T follicular helper cell (primary cell): ENCODE measurements around the gene PIP5K1C.
"Not testable (repeated sequence)": the region's sequence is repeated elsewhere in the genome, so short reads cannot be mapped to it uniquely, and the experiment has no call there.

Experiments used
- DNase-seq: peaks from one replicate; pipeline ENCODE4 v3.0.0-alpha.2; 2020; ENCODE audit warnings: low read depth

PIP5K1C gene

DNA sequence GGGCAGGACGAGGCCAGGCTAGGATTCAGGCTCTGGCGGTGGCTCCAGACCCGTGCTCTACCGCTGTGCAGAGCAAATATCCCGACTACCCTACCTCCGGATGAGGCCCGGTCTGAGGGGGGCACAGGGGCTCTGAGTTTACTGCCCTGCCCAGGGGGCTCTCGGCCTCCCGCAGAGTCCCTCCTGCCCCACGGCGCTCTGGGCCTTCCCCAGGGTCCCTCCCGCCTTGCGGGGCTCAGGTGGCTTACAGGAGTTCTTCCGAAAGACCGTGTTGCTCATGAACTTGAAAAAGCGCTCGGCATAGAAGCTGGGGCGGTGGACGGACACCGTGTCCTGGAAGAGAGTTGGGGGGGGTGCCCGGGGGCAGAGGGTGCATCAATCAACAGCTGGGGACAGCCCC, 54.5 kb downstream of the PIP5K1C start:
- DNase-seq, result no peak

DNA sequence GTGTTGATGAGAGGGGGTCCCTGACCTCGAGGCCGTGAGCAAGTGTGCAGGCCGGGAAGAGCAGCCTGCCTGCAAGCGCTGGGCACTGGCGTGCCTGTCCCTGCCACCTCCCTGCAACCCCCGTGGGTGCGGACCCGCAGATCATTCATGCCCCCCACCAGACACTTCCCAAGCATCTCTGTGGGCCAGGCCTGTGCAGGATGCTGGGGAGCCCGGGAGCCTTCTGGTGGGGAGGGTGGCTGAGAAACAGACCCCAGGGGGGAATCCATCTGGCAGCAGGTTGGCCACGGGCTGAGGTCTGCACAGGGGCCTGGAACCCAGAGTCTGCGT, 55.2 kb downstream of the PIP5K1C start:
- DNase-seq, result no peak

DNA sequence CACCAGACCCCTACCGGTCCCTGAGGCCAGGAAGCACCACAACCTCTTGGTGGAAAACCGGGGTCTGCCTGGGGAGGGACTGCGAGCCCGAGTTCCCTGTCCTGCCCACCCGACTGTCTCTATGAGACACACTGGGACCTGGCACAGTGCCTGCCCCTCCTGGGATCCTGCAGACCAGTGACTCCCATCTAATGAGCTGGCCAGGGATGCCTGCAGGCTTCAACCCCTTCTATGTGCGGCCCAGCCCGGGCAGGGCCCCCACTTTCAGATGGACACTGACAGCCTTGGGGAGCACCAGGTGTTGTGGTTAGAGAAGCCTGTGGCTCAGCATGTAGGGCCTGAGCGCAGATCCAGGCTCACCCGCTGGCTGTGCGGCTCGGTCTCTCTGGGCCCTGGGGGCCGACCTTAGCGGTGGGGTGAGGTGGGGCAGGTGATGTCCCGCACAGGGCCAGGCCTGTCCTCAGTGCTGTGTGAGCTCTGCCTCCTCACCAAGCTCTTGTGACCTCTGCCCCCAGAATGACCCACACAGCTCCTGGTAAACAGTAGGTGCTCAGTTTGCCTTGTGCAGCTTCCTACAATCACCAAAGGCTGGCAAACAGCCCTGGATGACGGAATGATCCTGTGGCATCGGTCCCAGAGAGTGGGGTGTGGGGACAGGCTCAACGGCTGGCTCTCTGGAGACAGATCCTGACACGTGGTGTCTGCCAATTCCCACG, 55.8 kb downstream of the PIP5K1C start:
- no peak for DNase-seq

DNA sequence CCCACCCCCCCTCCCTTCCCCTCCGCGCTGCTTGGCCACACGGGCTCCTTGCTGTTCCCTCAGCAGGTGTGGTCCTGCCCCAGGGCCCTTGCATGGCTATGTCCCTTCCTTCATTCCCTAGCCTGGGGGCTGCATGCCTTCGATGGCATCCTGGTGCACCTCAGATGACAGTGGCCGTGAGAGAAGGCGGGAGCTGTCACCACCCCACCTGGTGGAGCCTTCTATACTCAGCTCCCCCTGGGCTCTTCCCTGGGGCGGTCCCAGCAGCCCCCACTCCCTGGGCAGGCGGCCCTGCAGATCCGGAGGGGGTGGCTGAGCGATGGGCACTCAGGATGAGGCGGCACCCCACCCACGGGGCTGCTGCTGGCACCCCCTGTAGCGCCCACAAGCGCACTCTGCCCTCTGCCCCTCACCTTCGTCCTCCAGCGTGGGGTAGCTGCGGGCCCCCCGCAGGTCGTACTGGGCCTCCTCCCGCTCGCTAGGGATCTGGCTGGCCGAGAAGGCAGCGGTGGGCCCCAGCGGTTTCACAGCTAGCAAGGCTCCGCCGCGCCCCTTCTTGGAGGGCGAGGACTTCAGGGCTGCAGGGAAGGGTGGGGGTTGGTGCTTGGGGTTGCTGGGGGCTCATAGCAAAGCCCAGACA, 56.5 kb downstream of the PIP5K1C start:
- DNase-seq, result no peak

DNA sequence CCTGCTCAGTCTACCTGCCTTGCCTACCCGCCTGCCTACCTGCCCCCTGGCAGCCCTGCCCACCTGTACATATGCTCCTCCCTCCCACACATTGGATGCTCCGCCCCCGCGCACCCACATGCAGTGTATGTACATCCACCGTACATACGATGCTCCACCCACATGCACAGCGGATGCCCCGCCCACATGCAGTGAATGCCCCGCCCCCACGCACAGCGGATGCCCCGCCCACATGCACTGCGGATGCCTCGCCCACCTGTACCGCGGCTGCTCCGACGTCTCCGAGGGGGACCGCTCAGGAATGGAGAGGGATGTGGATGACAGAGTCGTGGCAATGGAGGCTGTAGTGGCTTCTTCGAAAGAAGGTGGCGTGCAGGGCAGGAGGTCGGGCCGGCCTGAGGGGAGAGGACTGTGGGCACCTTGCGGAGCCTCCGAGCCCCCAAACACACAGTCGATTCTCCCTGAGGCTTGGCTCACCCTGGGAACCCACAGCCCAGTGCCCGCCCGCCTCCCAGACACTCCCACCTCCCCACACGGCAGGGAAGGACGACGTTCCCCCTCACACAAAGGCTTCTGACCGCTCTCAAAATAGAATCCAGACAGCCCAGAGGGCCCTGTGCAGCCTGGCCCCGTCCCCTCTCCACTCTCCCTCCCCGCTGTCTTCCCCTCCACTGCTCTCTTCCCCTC, 57.1 kb downstream of the PIP5K1C start:
- DNase-seq, result no peak

DNA sequence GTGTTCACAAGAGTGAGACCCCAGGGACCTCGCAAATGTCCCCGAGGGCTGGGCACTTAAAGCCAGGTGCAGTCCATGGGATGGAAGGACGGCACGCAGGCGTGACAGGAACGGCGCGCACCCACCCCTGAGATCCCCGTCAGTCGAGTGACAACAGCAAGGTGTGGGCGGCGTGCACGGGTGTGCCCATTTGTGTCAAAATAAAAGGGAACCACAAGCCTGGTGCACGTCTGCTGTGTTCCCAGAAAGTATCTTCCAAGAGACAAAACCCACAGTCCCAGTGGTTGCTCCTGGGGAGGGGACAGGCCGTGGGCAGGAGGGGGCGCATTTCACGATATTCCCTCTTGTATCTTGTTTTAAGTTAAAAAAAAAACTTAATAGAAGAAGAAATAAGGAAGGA, 58.0 kb downstream of the PIP5K1C start:
- no peak for DNase-seq

DNA sequence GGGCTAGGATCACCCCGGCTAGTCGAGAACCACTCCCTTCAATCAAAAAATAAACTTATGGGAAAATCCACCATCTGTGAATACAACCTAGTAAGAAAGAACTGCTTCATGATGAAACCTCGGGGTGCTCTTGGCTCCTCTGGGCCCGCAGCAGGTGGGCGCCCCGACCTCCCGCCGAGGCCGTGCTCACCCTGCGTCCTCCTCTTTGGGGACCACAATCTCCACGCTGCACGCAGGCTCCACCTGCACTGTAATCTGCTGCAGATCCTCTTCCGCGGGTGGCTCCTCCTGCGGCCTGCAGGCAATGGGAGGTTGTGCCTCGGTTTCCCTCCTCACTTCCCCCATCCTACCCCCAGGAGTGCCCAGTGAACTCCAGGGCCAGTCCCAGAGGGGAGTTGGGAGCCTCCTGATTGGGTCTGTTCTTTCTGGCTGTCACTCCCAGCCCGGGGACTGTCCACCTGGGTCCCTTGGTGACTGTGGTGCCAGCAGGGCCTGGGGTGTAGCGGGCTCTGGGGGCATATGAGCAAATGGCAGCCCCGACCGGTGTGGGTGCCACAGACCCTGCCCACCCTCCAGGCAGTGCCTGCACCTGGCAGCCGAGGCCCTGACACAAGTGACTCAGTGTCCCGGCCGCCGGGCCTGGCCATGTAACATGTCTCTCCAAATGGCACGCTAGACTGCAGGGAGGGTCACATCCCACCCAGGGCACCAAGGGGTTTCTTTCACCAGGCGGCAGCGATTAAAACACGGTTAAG, 58.6 kb downstream of the PIP5K1C start:
- DNase-seq, result no peak

DNA sequence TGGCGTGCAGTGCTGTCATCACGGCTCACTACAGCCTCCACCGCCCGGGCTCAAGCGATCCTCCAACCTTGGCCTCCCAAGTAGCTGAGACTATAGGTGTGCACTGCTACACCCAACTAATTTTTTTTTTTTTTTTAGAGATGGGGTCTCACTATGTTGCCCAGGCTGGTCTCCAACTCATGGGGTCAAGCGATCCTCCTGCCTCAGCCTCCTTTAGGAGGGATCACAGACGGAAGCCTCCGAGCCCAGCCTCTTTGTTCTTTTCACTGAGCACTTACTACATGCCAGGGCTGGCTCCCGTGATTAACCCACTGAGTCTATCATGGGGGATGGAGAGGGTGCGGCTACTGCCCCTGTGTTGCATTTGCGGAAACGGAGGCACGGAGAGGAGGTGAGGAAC, 60.8 kb downstream of the PIP5K1C start:
- no peak for DNase-seq

DNA sequence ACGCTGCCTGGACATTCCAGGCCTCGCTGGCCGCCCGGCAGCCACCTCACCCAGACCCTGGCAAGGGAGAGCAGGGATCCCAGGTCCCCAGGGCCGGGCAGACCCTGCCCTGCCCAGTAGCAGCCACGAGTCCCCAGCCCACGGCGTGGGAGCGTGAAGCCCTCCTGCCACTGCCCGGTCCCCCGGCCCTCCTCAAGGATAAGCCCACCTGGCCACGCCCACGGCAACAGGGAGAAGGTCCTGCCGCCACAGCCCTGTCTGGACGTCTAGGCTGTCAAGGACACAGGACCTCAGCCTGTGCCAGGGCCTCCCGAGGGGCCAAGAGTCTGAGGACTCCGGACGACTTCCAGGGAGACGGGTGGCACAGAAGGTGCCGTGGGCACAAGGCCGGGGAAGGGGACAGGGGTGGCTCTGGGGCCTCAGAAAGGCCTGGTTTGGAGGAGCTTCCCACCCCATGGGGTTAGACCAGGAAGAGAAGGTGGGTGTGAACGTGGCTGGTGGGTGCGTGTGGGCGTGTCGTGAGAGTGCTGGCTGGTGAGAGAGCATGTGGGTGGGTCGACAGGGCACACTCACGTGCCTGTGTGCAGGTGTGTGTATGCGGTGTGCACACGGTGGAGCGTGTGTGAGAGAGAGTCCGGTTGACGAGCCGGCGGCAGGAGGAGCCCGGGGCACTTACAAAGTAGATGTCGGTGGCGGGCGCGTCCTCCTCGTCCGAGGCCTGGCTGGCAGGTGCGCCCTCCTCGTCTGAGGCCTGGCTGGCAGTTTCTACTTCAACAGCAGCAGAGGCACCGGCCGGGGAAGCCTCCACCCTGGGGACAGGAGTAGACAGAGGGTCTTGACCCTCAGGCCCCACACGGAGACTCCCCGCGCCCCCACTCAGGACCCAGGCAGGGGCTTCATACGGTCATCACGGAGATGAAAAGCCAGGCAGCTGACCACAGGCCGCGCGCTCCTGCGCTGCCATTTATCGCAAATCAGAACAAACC, 61.8 kb downstream of the PIP5K1C start:
- no peak for DNase-seq

DNA sequence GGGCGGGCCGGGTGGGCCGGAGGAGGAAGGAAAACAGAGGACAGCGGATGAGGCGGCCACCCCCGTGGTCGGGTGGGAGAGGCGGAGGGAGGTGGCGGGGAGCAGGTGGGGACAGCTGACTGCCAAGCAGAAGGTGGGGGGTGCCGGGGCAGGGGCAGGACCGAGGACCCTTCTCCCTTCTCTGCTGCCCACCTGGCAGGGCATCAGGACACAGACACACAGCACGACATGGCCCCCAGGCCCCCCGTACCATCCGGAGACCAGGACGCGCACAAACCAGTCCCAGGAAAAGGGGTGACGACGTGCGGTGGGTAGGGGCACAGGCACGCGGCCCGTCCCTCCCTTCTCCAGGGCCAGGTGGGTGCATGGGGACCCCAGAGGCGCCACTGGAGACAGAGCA, 62.6 kb downstream of the PIP5K1C start:
- no peak for DNase-seq

DNA sequence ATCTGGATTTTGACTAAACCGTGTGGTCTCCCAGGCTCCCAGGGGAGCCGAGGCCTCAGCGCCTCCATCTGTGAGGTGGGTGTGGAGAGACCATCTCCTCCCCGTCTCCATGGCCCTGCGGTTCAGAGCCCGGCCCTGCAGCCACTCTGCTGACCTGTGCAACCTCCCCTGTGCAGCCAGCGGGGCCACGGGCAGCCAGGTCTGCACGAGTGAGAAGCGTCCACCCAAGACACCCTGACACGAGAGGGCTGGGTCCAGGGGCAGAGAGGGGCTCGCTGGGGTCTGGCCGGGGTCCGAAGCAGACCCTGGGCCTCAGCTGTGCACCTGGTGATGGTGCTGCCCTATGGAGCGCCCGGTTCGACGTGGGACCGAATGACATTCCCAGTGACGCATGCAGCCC, 63.3 kb downstream of the PIP5K1C start:
- DNase-seq, result no peak

DNA sequence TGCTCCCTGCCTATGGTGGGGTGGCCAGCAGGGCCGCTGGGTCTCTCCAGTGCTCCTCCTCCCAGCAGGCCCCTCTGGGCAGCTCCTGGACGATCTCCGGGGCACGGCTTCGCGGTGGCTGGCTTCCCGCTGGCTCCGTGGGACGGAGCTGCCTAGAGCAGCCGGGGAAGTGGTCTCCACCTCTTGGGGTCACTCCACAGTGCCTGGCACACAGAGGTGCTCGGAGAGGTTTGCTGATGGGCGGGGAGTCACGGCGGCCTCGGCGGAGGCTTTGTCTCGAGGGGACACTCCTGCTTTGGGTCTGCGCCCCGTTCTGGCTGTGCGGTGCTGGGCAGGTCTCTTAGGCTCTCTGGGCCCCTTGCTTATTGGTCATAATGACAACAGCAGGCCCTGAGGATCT, 63.8 kb downstream of the PIP5K1C start:
- DNase-seq, result no peak

DNA sequence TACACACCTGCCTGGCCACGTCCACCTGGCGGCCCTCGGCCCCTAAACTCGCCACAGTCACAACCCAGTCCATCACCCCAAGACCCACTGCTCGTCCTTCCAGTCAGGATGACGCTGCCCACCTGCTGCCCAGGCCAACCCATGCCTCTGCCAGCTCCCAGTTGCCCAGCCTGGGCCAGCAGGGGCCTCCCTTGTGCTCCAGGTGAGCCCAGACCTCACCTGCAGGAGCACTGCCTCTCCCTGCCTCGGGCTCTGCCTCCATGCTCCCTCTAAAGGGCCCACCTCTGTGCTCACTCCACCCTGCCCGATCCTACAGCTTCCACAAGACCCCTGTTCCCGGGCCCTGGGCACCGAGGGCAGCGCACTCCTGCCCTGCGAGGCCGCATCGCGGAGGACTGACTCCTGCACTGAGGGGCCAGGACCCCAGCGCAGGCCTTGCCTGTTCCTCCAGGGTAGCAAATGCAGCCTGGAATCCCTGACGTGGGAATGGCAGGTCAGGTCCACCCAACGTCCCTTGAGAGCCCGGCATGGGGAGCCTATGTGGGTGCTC, 65.7 kb downstream of the PIP5K1C start:
- DNase-seq, result no peak

DNA sequence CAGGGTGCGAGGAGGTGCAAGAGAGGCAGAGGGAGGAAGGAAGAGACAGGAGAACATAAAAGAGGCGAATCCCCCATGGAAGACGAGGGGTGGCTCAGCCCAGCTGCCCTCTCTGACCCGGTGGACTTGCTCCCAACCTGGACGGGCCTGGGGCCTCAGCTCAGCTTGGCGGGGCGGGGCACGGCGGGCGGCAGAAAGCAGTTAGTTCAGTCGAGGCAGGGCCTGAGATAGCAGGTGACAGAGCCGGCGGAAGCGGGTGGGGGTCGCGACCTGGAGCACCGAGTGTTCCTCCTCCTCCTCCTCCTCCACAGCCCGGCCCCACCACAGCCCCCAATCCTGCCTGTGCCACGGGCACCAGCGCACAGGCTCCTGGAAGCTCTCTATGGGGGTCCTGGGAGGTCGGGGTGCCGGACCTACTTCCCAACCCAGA, 66.7 kb downstream of the PIP5K1C start:
- no peak for DNase-seq

DNA sequence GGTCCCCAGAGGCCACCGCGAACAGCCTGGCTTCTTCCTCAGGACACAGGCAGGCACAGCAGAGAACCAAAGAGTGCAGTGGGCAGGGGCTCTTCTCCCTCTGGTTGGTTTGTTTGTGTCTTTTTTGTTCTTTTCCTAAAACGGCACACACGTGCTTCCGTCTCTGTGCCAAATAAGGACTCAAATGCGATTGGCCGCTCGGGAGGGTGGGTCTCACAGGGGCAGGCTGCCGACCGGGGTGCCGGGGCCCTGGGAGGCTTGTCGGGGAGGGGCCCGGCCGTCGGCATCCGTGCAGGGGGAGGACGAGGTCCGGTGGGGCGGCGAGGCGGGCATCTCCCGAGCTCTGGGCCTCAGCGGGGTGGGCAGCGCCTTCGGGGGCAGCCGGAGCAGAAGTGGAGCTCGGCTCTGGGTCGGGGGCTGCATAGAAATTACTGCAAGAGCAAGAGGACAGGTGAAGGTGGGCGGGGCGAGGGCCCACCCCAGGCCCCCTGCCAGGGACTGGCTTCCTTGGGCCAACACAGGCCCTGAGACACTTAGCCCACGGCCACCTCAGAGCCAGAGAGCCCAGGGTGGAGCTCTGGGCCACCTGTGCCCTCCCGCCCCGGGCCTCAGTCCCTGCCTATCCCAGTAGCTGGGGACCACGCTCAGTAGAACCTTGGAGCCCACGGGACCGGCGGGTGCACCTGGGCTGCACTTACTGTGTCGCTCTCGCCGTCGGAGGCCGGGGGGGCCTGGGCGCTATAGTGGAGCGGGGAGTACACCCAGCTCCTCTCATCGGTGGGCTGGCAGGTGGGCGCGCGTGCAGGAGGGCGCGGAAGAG, 67.3 kb downstream of the PIP5K1C start:
- DNase-seq, result no peak

DNA sequence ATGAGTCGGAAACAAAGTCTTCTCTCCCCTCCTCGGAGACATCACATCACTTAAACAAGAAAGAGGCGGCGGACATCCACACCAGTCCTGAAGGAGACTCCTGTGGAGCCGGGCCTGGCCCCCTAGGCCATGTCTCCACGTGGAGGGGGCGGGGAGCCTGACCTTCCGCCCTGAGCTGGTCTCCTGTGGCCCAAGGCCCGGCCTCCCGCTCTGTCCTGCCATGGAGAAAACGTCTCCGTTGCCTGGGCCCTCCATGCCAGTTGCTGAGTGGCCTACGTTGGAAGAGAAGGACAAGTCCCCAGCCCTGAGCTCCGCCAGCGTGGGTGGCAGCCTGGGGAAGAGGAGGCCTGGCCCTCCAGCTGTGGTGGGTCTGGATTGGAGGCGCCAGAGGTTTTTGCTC, 68.2 kb downstream of the PIP5K1C start:
- no peak for DNase-seq

DNA sequence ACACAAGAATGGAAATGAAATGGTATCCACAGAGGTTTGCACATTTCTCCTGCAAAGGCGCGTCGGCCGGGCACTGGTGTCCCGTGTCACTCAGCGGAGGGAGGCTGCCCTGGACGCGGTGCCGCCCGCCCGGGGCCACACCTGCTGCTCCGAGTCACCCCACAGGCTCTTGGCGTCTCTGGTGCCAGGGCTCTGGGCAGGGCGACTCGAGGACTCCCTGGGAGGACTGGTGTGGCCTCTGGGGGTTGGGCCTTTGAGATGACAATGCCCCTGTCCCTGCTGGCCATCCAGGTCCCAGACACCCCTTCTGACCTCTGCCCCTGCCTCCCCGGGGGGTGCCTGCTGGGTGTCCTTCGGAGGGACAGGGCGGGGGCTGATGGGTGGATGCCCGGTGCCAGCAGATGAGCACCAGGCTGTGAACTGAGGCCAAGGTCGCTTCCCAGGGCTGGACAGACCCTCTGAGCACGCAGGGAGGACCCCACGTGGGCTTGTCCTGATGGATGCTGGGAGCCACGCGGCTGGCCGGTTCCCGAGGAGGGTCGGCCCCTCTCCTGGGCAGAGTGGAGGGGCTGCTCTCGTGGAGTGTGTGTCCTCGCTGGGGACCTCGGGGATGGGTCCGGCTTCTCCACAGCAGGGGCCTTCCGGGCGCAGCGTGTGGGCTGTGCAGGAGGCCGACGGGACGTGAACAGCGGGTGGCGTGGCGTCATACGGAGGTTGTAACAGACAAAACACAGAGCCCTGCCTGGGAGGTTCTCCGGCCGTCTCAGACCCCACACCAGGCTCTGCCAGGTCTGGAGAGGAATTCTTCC, 69.0 kb downstream of the PIP5K1C start:
- no peak for DNase-seq

DNA sequence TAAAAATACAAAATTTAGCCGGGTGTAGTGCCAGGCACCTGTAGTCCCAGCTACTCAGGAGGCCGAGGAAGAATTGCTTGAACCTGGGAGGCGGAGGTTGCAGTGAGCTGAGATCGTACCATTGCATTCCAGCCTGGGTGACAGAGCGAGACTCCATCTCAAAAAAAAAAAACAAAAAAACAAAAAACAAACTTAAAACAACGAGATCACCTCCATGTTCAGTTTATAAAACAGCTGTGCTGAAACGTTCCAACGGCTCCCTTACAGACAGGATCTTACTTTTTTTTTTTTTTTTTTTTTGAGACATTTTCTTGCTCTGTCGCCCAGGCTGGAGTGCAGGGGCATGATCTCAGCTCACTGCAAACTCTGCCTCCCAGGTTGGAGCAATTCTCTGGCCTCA, 71.5 kb downstream of the PIP5K1C start:
- not testable (repeated sequence) for DNase-seq

DNA sequence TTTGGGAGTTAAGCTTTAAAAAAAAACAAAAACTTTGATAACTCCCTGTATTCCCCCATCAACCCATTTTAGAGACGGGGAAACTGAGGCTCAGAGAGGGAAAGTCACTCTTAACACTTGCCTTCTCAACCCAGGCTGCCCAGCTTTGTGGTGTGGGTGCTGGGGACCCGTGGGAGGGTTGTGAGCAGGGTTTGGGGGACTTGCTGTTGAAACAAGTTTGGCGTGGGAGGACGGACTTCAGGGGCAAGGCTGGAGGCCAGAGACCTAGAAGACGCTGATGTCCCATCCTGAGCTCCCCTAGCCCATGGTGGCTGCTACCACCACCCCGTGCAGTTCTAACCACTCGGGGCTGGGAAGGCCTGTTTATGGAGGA, 72.9 kb downstream of the PIP5K1C start:
- no peak for DNase-seq
